Measurements from ENCODE around the gene PRXL2A. TPM values are rescaled to one million over a fixed set of nuclear protein-coding genes. Genes with fewer than 3 reads are reported as not detected.

The PRXL2A gene
- total RNA-seq, 1 donor from 2014 or later: 72.4 TPM

DNA sequence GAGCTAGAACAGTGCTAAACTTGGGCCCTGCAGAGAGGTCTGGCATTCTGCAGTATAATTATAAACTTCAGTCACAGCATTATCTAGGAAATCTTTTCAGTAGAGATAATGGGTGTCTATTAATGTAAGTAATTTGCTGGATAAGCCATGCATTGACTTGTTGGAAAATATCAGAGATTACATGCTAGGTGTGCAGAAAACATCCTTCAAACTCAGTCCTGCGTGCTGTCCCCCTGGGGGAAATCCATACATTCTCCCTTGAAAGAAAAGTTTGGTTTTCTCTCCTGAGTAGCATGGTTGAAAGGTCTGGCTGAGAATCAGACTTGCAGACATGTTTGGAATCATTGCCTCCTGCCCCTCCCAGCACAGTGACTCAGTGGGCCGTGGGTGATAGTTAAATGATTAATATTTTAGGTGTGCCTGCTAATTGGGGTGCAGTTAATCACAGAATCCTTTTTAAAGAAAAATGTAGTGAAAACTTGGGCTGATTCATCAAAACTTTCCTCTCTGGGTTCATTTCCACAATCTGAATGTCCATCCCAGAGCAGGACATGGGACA lies 13.9 kb upstream of the PRXL2A start:
- TF ChIP-seq, protein P1, sequence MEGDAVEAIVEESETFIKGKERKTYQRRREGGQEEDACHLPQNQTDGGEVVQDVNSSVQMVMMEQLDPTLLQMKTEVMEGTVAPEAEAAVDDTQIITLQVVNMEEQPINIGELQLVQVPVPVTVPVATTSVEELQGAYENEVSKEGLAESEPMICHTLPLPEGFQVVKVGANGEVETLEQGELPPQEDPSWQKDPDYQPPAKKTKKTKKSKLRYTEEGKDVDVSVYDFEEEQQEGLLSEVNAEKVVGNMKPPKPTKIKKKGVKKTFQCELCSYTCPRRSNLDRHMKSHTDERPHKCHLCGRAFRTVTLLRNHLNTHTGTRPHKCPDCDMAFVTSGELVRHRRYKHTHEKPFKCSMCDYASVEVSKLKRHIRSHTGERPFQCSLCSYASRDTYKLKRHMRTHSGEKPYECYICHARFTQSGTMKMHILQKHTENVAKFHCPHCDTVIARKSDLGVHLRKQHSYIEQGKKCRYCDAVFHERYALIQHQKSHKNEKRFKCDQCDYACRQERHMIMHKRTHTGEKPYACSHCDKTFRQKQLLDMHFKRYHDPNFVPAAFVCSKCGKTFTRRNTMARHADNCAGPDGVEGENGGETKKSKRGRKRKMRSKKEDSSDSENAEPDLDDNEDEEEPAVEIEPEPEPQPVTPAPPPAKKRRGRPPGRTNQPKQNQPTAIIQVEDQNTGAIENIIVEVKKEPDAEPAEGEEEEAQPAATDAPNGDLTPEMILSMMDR (IDR thresholded peaks at IDR 0.05; ENCODE audit: insufficient read depth, low read length, poor library complexity, severe bottlenecking): no peak
- Histone ChIP-seq H3K27me3 (ENCODE audit: control insufficient read depth, insufficient read depth, low read length) (no peaks in the 10 kb centered on the region), H3K36me3 (ENCODE audit: control insufficient read depth, insufficient read depth, low read length) (no peaks in the 10 kb centered on the region), H3K4me3 (ENCODE audit: low read depth, low read length) (no peak overlapping the region)
- DNase-seq (ENCODE audit: low read depth): no peak

DNA sequence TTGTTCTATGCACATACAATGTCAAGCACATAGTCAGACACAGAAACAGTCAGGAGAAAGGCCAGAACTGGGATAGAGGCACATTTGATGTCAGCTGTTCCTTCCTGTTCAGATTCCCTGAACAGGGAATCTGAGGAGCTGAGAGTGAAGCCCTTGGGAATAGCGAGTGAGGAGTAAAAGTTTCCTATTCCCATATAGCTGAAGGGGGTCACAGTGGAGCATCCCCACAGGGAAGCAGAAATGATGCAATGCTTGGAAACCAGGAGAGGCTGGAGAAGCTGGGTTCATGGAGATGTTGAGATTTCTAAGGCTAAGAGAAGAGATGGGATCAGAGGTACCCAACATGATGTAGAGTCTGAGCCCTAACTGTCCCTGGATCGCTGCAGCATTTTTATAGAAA lies 11.3 kb upstream of the PRXL2A start:
- Histone ChIP-seq H3K27me3 (ENCODE audit: control insufficient read depth, insufficient read depth, low read length) (no peaks in the 10 kb centered on the region), H3K36me3 (ENCODE audit: control insufficient read depth, insufficient read depth, low read length) (no peaks in the 10 kb centered on the region), H3K4me3 (ENCODE audit: low read depth, low read length) (no peak overlapping the region)
- TF ChIP-seq, protein P1 (IDR thresholded peaks at IDR 0.05; ENCODE audit: insufficient read depth, low read length, poor library complexity, severe bottlenecking): no peak
- DNase-seq (ENCODE audit: low read depth): no peak

DNA sequence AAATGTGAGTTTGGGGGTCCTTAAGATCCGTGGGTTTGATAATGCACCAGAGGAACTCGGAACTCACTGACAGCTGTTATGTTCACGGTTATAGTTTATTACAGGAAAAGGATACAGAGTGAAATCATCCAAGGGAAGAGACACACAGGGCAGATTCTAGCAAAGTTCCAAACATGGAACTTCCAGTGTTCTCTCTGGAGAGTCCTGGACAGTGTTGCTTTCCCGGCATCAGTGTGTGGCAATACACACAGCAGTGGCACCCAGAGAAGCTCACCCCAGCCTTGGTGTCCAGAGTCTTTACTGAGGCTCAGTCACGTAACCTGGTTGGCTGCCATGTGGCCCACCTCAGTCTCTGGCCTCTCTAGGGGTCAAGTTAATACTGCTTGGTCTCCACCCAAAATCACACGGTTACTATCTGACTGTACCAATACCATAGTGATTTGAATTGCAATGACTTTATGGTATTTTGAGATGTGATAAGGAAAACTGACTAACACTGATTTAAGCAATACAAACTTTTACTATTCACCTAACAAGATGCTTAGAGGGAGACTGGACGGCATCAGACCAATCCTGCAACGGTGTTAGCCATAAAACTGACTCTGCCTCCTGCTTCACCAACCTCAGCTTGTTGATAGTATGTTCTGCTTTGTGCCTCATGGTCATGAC lies 8.1 kb upstream of the PRXL2A start:
- Histone ChIP-seq H3K27me3 (ENCODE audit: control insufficient read depth, insufficient read depth, low read length) (no peaks in the 10 kb centered on the region), H3K4me3 (ENCODE audit: low read depth, low read length) (no peak overlapping the region), H3K36me3 (ENCODE audit: control insufficient read depth, insufficient read depth, low read length) (no peaks in the 10 kb centered on the region)
- TF ChIP-seq, protein P1 (IDR thresholded peaks at IDR 0.05; ENCODE audit: insufficient read depth, low read length, poor library complexity, severe bottlenecking): no peak
- no peak for DNase-seq (ENCODE audit: low read depth)

DNA sequence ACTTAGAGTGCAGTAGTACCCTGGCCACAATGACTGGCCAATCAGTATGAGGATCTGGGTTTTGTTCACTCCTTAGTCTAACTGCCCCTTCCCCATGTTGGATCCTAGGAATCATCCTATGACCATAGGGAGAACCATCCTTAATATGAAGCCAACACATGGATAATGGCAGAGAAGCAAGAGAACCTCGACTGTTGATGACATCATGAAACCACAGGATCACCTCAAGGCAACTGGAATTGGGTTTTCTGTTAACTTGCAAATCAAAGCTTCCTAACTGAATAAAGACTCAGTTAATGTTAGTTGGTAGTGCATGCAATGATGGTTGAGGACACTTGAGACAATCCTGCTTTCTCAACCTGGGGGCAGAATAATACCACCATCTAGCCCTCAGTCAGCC lies 3.3 kb upstream of the PRXL2A start:
- Histone ChIP-seq H3K27me3 (ENCODE audit: control insufficient read depth, insufficient read depth, low read length) (no peaks in the 10 kb centered on the region), H3K4me3 (ENCODE audit: low read depth, low read length) (no peak overlapping the region), H3K36me3 (ENCODE audit: control insufficient read depth, insufficient read depth, low read length) (no peaks in the 10 kb centered on the region)
- TF ChIP-seq, protein P1 (IDR thresholded peaks at IDR 0.05; ENCODE audit: insufficient read depth, low read length, poor library complexity, severe bottlenecking): no peak
- DNase-seq (ENCODE audit: low read depth): no peak

DNA sequence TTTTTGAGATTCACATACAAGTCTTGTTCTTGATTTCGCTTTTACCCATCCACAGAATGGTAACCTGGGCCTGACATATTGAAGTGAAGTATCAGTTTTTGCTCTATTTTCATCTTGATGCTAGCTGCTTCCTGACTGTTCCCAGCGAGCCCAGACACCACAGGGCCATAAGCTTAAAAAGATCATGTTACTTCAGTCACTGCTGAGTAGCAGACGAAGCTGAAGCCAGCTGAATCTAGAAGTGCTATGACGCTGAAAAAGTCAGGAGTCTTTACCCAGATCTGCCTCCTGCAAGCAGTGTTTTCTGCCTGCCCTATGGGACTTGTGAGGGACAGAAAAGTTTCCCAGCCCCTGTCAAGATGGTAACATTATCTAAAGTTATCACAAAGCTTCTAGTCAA lies 2.7 kb upstream of the PRXL2A start:
- Histone ChIP-seq H3K36me3 (ENCODE audit: control insufficient read depth, insufficient read depth, low read length) (no peaks in the 10 kb centered on the region), H3K27me3 (ENCODE audit: control insufficient read depth, insufficient read depth, low read length) (no peaks in the 10 kb centered on the region), H3K4me3 (ENCODE audit: low read depth, low read length) (no peak overlapping the region)
- TF ChIP-seq, protein P1 (IDR thresholded peaks at IDR 0.05; ENCODE audit: insufficient read depth, low read length, poor library complexity, severe bottlenecking): no peak
- DNase-seq (ENCODE audit: low read depth): no peak

DNA sequence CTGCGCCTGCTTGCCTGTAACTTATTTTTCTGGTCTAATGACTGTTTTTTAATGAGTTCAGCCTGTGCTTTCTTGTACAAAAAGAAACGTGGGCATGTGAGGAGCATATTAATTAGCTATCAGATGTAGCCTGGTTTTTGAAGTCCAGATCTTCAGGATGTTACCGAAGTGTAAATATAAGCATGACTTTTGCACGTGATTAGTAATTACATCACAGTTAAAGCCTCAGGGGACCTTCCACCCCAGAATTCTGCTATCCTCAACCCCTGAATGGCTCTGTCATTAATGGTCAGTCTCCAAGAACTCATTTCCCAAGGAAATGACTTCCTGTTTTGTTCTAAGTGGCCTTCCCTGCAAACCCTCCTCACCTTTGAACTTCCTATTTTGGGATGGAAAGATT lies 2.1 kb upstream of the PRXL2A start:
- H3K4me3 ChIP-seq (ENCODE audit: low read depth, low read length): no peak overlapping the region
- H3K36me3 ChIP-seq (ENCODE audit: control insufficient read depth, insufficient read depth, low read length): no peaks in the 10 kb centered on the region
- DNase-seq (ENCODE audit: low read depth): no peak
- H3K27me3 ChIP-seq (ENCODE audit: control insufficient read depth, insufficient read depth, low read length): no peaks in the 10 kb centered on the region
- TF ChIP-seq, protein P1 (IDR thresholded peaks at IDR 0.05; ENCODE audit: insufficient read depth, low read length, poor library complexity, severe bottlenecking): no peak

All from kidney epithelial cell (primary cell).